ENCODE data around the gene GUCA2B.

- TF ChIP-seq POLR2A (IDR thresholded peaks at IDR 0.05), result no peak
- TF ChIP-seq CTCF (IDR thresholded peaks at IDR 0.05), result no peak
These were observed 13.8 kb upstream of the GUCA2B start for GRCh38 chr1:42139444-42139843.

Measured in right lobe of liver (tissue), 4 donors.